OCI-LY1 (cell line): ENCODE data around the gene MTHFD1L.
A peak's percentile ranks its signal among the peaks of the same experiment; 100 is the strongest.

Source experiments
- H2AFZ ChIP-seq: fragments of 200-600 bp; sonication (generic), shearing (Covaris generic); 2 replicates; pipeline ENCODE4 v1.6.0; 2014; ENCODE audit warnings: antibody characterized with exemption, mild to moderate bottlenecking, low read length
- H3F3A ChIP-seq: fragments of 200-600 bp; sonication (generic), shearing (Covaris generic); 2 replicates; pipeline ENCODE4 v1.6.0; 2014; ENCODE audit warnings: mild to moderate bottlenecking, antibody characterized with exemption, low read length, moderate library complexity; ENCODE audit not compliant: insufficient read depth
- H3K27ac ChIP-seq: fragments of 200-600 bp; sonication (generic); 2 replicates; pipeline ENCODE4 v1.5.1; 2014; ENCODE audit warnings: low read length, mixed run types, mild to moderate bottlenecking, low read depth; ENCODE audit not compliant: poor library complexity, severe bottlenecking
- H3K27me3 ChIP-seq: fragments of 200-600 bp; sonication (generic); 2 replicates; pipeline ENCODE4 v1.6.0; 2014; ENCODE audit warnings: antibody characterized with exemption, mild to moderate bottlenecking, low read length, moderate library complexity; ENCODE audit not compliant: insufficient read depth
- H3K36me3 ChIP-seq: fragments of 200-600 bp; sonication (generic); 2 replicates; pipeline ENCODE4 v1.6.1; 2014; ENCODE audit warnings: mild to moderate bottlenecking, antibody characterized with exemption, low read length, moderate library complexity, mixed read lengths; ENCODE audit not compliant: insufficient read depth
- H3K4me1 ChIP-seq: fragments of 200-600 bp; sonication (generic); 2 replicates; pipeline ENCODE4 v1.5.1; 2014; ENCODE audit warnings: mild to moderate bottlenecking, low read length, moderate library complexity; ENCODE audit not compliant: insufficient read depth, severe bottlenecking
- H3K4me2 ChIP-seq: fragments of 200-600 bp; sonication (generic), shearing (Covaris generic); 2 replicates; pipeline ENCODE4 v1.6.1; 2014; ENCODE audit warnings: low read length
- H3K4me3 ChIP-seq: fragments of 200-600 bp; sonication (generic); 2 replicates; pipeline ENCODE4 v1.5.1; 2014; ENCODE audit warnings: low read length, low read depth, mild to moderate bottlenecking, mixed read lengths; ENCODE audit not compliant: poor library complexity, severe bottlenecking
- H3K79me2 ChIP-seq: fragments of 200-600 bp; shearing (Covaris generic); 2 replicates; pipeline ENCODE4 v1.6.1; 2016; ENCODE audit warnings: mixed run types, low read length, mixed read lengths; ENCODE audit not compliant: insufficient read depth
- H3K9ac ChIP-seq: fragments of 200-600 bp; sonication (generic), shearing (Covaris generic); 2 replicates; pipeline ENCODE4 v1.6.1; 2014; ENCODE audit warnings: mild to moderate bottlenecking, low read length, mixed read lengths
- H3K9me2 ChIP-seq: fragments of 200-600 bp; sonication (generic), shearing (Covaris generic); 2 replicates; pipeline ENCODE4 v1.6.1; 2014; ENCODE audit warnings: low read depth, mild to moderate bottlenecking, low read length, mixed read lengths
- H3K9me3 ChIP-seq: fragments of 200-600 bp; shearing (Covaris generic); 2 replicates; pipeline ENCODE4 v1.6.1; 2014; ENCODE audit warnings: low read length, mixed read lengths
- H4K20me1 ChIP-seq: fragments of 200-600 bp; sonication (generic), shearing (Covaris generic); 2 replicates; pipeline ENCODE4 v1.6.0; 2016; ENCODE audit warnings: mild to moderate bottlenecking, low read length; ENCODE audit not compliant: insufficient read depth
- CTCF ChIP-seq: fragments of 200-600 bp; sonication (generic), shearing (Covaris generic); IDR thresholded peaks from 2 replicates; pipeline ENCODE4 v1.5.1; 2017; ENCODE audit warnings: mild to moderate bottlenecking, antibody characterized with exemption, low read length, moderate library complexity, mixed read lengths
- EZH2 ChIP-seq: fragments of 200-600 bp; sonication (generic), shearing (Covaris generic); IDR thresholded peaks from 2 replicates; pipeline ENCODE4 v1.8.0; 2017; ENCODE audit warnings: borderline replicate concordance, mixed run types, mild to moderate bottlenecking, antibody characterized with exemption, low read length, moderate library complexity, mixed read lengths

MTHFD1L gene

GRCh38 chr6:151012321-151013294 is 147.1 kb downstream of the MTHFD1L start:
- Histone ChIP-seq H3K4me2 (no peak overlapping the region), H3K9me2 (no peaks in the 10 kb centered on the region), H3K27me3 (no peaks in the 10 kb centered on the region), H3K4me1 (no peaks in the 10 kb centered on the region), H3K9me3 (no peaks in the 10 kb centered on the region), H2AFZ (no peak overlapping the region), H3K4me3 (no peak overlapping the region), H3K79me2 (no peaks in the 10 kb centered on the region), H3K36me3 (peaks cover 25% of the 10 kb centered on the region; the same call in 1 of the 2 replicates), H4K20me1 (no peaks in the 10 kb centered on the region), H3K27ac (no peak overlapping the region), H3K9ac (no peak overlapping the region), H3F3A (no peaks in the 10 kb centered on the region)
- TF ChIP-seq EZH2 (no peak), CTCF (no peak)

DNA sequence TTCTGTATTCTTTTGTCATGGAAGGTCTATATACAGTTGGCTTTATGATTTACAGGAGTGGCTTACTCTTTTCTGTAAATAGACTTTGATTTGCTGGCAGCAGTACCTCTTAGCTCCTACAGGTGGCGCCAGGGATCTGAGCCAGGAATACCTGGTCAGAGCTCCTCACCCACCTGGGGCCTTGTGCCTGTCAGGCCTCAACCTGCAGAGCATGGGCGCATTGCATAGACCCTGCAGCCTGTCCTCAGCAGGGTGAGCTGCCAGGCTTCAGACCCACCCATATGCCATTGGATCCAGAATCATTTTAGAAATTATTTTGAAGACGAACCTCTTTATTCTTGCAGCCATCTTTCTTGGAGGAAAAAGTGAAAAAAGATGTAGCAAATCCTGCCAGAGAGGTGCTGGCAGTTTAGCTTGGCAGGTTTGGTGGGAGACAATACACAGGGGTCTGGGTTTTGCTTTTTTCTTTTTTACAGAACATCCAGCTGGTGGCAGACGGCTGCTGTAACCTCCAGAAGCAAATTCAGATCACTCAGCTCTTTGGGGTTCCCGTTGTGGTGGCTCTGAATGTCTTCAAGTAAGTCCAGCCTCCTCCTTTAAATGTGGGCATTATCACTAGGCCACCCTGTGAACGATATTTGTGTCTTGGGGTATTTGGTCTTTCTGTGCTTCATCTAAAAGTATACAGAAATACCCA is 149.1 kb downstream of the MTHFD1L start:
- no peaks in the 10 kb centered on the region for H3K79me2 ChIP-seq
- H2AFZ ChIP-seq: no peak overlapping the region
- peaks cover 44% of the 10 kb centered on the region; the same call in 1 of the 2 replicates for H3K36me3 ChIP-seq
- H3K9me2 ChIP-seq: no peaks in the 10 kb centered on the region
- H4K20me1 ChIP-seq: no peaks in the 10 kb centered on the region
- H3K4me3 ChIP-seq: no peak overlapping the region
- no peaks in the 10 kb centered on the region for H3K27me3 ChIP-seq
- H3K27ac ChIP-seq: no peak overlapping the region
- no peak overlapping the region for H3K9ac ChIP-seq
- no peaks in the 10 kb centered on the region for H3K4me1 ChIP-seq
- H3F3A ChIP-seq: no peaks in the 10 kb centered on the region
- TF ChIP-seq CTCF (peak; percentile 92), EZH2 (no peak)
- H3K4me2 ChIP-seq: no peak overlapping the region
- H3K9me3 ChIP-seq: no peaks in the 10 kb centered on the region

- Histone ChIP-seq H3K4me2 (no peak overlapping the region), H3K9ac (no peak overlapping the region), H3K36me3 (peaks cover 47% of the 10 kb centered on the region; the same call in 1 of the 2 replicates)
These were observed 149.7 kb downstream of the MTHFD1L start for GRCh38 chr6:151015101-151015700.

More at GRCh38 chr6:151015101-151015700, 149.7 kb downstream of the MTHFD1L start:
- Histone ChIP-seq H3K9me2 (no peaks in the 10 kb centered on the region), H2AFZ (no peak overlapping the region), H3K9me3 (no peaks in the 10 kb centered on the region), H3K27ac (no peak overlapping the region), H3K79me2 (no peaks in the 10 kb centered on the region), H3K27me3 (no peaks in the 10 kb centered on the region), H4K20me1 (no peaks in the 10 kb centered on the region), H3K4me1 (no peaks in the 10 kb centered on the region), H3K4me3 (no peak overlapping the region), H3F3A (no peaks in the 10 kb centered on the region)
- TF ChIP-seq CTCF (no peak), EZH2 (no peak)
